GM19395 (cell line): ENCODE data around the gene ZNF23.

Source experiments
- ATAC-seq: cut with Tn5 transposase; IDR thresholded peaks from one replicate; pipeline ENCODE4 v1.9.1; 2021; ENCODE audit warnings: mild to moderate bottlenecking, moderate library complexity; ENCODE audit not compliant: unreplicated experiment

ZNF23 gene

DNA sequence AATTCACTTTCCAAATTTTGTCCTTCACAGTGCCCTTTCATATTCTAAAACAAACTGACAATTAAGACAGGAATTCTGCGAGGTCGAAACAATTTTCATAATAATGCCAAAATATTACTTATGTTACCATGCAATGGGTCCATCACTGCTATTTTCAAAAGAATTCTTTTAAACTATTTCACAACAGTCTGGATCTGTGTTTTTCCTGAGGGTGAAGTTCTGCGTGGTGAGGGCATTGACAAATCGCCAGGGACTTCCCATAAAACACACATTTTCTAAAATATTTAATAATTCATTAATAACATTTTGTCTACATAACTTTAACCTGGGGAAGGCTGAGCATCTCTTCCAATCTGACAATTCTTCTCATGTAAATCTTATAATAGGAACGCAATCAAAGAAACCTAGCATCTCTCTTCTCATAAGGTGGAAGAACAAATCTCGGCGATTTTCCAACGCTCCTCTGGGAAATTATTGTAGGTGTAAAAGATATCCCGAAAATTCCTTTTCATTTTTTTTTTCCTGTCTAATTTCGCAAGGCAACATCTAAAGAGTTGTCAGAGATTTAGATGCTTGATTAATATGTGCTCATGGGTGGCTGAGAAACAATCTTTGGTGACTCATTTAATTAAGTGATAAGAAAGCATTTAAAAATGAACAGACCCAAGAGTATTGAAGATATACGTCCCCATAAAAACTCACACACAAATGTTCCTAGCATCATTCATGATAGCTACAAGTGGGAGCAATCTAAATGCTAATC is 62.1 kb downstream of the ZNF23 start:
- no peak for ATAC-seq
